ENCODE measurements around the gene TRIM15.
"Not testable (repeated sequence)": the region's sequence is repeated elsewhere in the genome, so short reads cannot be mapped to it uniquely, and the experiment has no call there.

The TRIM15 gene

DNA sequence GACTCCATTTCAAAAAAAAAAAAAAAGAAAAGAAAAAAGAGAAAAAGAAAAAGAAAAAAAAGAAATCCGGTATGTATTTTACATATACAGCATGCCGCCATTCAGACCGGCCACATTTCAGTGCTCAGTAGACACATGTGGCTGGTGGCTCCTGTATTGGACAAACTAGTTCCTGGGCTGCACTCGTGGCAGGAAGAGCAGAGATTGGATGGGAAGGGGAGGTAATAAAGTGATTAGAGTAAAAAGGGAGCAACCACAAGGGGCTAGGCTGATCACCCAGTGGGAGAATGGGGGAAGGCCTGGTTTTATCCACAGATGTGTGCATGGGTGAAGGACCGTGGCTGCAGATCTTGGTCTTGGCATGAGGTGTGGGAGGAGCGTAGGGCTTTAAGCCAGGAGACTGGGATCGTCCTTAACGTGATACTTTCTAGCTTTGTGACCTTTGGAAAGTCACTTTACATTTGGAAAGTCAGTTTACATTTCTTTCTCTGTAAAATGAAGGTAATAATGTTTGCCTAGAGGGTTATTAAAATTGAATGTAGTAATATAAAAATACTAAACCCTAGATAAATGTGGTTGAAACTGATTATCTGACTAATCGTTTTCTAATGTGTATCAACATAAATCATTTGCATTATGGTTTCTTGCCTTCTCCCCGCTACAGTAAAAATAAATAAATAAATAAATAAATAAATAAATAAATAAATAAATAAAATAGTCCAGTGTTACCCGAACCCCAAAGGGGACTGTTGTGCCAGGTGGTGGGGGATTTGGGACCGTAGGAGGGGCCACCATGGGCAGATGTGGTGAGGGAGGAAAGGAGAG lies 869 bp upstream of the TRIM15 start:
- DNase-seq (ENCODE audit: low read depth), result no peak

DNA sequence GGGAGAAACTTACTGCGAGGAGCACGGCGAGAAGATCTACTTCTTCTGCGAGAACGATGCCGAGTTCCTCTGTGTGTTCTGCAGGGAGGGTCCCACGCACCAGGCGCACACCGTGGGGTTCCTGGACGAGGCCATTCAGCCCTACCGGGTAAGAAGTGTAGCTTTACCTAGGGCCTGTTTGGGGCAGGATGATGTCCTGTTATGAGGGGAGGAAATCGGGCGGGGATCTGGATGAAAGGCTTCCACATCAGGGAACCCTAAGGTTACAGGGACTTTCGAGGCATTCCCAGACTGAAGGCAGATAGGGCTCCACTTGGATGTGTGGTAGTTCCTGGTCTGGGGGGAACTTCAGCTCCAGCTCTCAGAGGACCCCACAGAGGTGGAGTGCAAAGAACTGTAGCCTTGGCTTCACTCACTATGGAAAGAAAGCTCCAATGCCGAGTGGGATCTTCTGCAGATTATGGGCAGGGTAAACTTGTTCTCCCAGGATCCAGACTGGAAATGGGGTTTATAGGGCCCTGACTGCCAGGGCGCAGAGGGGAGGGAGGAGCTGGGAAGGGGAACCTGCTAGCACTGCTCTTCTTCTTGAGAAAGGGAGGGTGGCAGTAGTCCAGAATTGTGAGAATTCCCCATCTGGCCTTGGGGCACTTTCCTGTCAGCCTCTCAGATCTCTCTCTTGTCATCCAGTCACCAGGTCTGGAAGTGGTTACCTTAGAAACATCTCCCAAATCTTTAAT lies 740 bp downstream of the TRIM15 start:
- no peak for DNase-seq (ENCODE audit: low read depth)

DNA sequence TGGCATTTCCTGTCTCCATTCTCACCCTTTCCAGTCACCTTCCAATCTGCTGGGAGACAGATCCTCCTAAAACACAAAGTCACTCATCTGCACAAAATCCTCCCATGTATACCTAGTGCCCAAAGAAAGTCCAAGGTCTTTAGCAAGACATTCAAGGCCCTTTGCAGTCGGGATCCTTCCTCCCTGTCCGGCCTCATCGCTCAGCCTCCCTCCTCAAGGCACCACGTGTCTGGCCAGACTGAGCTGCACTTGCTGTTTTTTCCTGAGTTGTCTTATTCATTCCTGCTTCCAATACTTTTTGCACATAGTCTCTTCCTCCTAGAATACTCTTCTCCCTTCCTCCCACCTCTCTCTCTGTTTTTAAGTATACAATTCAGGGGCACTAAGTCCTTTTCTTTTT lies 1.4 kb downstream of the TRIM15 start:
- DNase-seq (ENCODE audit: low read depth), result no peak

DNA sequence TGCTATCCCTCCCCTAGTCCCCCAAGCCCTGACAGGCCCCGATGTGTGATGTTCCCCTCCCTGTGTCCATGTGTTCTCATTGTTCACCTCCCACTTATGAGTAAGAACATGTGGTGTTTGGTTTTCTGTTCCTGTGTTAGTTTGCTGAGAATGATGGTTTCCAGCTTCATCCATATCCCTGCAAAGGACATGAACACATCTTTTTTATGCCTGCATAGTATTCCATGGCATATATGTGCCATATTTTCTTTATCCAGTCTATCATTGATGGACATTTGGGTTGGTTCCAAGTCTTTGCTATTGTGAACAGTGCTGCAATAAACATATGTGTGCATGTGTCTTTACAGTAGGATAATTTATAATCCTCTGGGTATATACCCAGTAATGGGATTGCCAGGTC lies 1.9 kb downstream of the TRIM15 start:
- DNase-seq (ENCODE audit: low read depth), result not testable (repeated sequence)

DNA sequence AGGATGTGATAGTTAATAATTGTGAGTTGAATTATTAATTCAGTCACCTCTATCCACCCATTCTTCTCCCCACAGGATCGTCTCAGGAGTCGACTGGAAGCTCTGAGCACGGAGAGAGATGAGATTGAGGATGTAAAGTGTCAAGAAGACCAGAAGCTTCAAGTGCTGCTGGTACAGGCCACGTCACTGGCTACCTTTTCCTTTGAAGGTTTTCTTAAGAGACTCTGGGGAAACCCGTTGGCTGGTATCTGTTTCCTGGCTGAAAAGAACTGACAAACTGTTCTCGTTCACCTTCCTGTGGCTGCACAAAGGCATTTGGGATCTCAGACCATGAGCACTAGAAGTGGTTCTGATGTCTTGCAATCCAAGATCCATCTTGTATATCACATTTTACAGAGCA lies 3.8 kb downstream of the TRIM15 start:
- DNase-seq (ENCODE audit: low read depth), result no peak

DNA sequence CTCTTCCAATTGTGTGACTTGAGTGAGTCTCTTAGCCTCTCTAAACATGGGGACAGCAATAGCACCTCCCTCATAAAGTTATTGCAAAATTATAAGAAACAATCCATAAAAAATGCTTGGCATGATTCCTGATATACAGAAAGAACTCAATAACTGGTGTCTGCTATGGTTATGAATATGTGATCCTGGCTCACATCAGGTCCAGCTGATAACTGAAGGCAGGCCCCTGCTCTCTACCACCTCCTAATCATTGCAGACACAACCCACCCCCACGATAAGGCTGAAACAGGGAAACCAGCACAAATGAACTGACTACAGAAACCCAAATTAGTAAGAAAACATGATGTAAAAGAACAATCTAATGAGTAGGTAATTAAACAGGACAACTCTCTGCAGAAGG lies 5.4 kb downstream of the TRIM15 start:
- no peak for DNase-seq (ENCODE audit: low read depth)

DNA sequence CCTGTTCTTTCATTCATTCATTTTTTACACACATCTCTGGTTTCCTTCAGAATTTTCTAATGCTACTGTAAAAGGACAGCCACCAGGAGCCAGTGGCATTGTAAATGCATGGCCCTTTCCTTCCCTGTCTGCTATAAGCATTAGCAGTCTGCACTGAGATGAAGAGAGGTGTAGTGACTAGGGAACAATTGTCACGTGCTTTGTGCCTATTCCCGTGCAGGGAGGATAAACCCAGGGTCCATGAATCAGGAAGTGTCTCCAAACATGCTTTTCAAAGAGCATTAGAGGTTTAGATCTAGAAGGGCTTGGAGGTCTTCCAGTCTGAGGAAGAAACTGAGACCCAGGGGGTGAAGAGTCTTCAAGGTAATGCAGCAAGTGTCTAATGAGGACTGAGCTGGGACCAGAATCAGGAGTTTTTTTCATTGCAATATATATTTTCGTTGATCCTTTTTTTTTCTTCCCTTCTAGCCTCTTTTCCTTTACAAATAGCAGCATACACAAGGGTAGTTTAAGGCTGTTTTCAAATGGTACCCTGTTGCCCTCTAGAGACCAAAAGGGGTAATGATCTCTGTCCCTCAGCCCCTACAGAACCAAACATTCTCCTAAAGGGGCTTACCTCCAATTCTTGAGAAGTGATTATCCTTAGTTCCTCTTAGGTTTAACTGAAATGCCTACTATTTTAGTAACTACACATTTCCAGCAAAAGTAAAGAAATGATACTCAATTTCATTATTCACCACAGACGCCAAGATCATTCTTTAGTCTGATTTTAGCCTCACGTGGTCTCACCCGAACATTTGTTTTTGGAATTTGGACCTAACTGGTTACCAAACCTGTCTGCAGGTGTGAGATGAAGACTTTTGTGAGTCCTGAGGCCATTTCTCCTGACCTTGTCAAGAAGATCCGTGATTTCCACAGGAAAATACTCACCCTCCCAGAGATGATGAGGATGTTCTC lies 6.6 kb downstream of the TRIM15 start:
- DNase-seq (ENCODE audit: low read depth), result no peak

DNA sequence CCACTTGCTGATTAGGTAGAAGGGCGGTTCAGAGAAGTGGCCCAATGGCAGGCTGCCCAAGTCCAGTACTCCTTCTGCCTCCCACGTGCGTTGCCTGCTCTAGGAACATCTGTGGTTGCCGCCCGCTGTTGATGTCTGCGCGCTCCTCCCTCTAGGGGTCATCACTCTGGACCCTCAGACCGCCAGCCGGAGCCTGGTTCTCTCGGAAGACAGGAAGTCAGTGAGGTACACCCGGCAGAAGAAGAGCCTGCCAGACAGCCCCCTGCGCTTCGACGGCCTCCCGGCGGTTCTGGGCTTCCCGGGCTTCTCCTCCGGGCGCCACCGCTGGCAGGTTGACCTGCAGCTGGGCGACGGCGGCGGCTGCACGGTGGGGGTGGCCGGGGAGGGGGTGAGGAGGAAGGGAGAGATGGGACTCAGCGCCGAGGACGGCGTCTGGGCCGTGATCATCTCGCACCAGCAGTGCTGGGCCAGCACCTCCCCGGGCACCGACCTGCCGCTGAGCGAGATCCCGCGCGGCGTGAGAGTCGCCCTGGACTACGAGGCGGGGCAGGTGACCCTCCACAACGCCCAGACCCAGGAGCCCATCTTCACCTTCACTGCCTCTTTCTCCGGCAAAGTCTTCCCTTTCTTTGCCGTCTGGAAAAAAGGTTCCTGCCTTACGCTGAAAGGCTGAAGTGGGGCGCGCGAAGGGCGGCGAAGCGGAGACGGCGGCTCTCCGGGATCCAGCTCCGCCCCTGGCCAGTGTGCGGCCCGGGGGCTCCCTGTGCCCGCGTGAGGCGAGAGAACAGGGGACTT lies 8.5 kb downstream of the TRIM15 start:
- no peak for DNase-seq (ENCODE audit: low read depth)

DNA sequence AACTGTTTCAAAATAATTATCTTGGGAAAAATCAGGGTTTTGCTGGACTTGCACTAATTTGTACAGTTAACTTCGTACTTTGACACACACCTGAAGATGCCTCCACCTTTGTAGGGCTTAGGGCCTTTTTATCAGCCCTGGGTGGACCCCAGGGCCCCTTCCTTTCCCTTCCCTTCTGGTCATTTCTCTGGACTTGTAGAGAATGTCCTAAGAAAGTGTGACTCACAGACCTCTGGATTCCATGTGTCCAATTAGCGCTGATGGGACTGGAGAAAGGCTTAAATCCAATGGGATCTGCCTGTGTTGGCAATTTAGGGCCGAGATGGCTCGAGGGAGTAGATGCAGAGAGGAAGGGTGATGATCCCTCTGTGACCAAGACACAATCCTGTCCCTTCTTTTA lies 9.3 kb downstream of the TRIM15 start:
- no peak for DNase-seq (ENCODE audit: low read depth)

DNA sequence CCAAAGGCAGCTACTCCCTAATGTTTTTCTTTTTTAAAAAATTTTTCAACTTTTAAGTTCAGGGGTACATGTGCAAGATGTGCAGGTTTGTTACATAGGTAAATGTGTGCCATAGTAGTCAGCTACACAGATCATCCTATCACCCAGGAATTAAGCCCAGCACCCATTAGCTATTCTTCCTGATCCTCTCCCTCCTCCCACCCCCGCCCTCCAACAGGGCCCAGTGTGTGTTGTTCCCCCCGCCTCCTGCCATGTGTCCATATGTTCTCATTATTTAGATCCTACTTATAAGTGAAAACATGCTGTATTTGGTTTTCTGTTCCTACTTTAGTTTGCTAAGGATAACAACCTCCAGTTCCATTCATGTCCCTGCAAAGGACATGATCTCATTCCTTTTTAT lies 12.4 kb downstream of the TRIM15 start:
- no peak for DNase-seq (ENCODE audit: low read depth)

DNA sequence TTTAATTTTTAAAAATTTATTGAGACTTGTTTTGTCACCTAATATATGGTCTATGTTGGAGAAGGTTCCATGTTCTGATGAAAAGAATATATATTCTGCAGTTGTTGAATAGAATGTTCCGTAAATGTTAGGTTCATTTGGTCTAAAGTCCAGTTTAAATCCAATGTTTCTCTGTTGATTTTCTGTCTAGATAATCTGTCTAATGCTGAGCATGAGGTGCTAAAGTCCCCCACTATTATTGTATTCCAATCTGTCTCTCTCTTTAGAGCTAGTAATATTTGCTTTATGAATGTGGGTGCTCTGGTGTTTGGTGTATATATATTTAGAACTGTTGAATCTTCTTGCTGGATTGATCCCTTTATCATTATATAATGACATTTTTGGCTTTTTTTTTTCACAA lies 15.5 kb downstream of the TRIM15 start:
- DNase-seq (ENCODE audit: low read depth), result no peak

DNA sequence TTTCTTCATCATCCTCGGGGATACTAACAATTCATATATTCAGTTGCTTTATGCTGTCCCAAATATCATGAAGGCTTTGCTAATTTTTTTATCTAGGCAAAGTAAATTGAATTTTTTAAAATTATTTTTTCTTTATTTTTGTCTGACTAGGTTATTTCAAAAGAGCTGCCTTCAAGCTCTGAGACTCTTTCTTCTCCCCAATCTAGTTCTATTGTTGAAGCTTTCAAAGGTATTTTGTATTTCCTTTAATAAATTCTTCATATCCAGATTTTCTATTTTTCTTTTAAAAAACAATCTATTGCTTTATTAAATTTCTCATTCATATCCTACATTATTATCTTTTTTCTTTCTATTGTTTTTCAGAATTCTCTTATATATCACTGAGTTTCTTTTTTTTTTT lies 16.8 kb downstream of the TRIM15 start:
- no peak for DNase-seq (ENCODE audit: low read depth)

DNA sequence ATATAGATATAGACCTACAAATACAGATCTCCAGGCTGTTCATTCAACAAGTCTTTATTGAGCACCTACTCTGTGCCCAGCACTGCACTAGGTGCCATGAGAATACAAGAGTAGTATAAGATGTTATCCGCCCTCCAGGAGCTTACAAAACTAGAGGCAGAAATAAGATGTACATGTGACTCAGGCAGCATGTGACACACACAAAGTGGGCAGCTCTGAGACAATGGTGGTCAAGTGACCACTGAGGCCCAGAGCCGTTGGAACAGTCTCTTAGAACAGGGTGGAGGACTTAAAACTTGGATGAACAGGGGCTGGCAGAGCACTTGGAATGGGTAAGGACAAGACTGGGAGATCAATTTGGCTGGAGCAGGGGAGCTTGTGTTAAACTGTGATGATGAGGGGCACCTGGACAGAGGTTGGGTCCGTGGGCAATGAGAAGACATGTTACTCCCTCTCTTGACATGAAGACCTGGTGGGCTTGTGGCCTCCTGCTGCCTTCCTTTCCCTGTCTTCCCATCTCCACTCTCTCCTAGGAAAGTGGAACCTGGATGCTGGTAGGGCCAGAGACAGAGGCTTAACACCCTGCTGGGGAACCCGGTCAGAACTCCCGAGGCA lies 21.2 kb downstream of the TRIM15 start:
- DNase-seq (ENCODE audit: low read depth), result no peak

DNA sequence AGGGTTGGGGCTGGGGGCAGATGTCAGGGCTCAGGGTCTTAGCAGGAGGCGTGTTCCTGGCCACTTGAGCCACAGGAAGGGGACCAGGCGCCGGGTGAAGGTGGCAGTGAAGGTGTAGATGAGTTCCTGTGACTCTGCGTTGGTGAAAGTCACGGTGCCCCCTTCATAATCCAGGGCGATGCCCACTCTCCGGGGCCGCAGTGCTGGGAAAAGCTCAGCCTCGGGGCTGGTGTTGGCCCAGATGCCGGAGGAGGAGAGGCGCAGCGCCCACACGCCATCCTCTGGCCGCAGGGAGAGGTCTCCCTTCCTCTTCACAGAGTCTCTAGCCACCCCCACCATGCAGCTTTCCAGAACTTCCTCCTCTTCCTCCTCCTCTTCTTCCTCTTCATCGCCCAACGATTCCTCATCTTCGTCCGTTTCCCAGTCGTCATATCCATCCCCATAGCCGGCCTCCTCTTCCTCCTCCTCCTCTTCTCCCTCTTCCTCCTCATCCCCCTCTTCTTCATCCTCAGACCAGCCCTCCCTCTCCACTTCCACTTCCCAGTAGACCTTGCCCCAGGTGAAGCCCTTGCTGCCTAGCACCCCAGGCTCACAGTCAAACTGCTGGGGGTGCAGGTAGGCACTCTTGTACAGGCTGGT lies 22.6 kb downstream of the TRIM15 start:
- DNase-seq (ENCODE audit: low read depth), result no peak

DNA sequence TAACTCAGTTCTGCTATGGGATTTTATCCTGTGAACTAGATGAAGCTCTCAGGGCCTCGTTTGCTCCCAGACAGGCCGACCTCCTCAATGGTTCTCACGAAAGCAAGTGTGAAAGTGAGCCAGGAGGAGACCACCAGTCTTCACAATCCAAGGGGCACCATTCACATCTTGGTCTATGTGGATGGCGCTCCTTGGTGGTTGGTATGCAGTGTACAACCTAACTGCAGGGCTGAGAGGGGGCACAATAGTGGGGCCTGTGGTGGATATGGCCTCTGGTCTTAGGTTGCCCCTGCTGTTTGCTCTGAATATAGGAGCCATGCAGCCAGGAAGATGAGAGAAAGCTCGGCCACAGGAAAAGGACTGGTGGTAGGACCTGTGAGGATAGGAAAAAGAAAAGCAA lies 25.2 kb downstream of the TRIM15 start:
- DNase-seq (ENCODE audit: low read depth), result no peak

DNA sequence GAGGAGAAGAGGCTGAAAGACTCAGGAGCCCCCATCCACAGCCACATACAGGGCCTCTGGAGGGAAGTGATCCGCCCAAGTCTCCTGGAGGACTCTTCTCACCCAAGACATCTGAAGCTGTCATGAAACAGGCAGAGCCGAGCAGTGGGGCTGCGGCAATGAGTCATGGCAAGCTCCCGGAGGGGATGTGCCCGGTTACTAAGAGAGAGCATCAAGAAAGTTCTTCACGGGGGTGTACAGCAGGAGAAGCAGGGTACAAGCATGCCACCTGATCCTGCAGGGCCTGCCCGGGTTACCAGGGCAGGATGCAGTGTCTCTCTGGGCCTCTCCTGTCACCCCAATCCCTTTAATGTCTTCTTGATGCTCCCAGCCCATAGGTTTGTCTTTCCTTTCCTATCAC lies 28.7 kb downstream of the TRIM15 start:
- DNase-seq (ENCODE audit: low read depth), result no peak

DNA sequence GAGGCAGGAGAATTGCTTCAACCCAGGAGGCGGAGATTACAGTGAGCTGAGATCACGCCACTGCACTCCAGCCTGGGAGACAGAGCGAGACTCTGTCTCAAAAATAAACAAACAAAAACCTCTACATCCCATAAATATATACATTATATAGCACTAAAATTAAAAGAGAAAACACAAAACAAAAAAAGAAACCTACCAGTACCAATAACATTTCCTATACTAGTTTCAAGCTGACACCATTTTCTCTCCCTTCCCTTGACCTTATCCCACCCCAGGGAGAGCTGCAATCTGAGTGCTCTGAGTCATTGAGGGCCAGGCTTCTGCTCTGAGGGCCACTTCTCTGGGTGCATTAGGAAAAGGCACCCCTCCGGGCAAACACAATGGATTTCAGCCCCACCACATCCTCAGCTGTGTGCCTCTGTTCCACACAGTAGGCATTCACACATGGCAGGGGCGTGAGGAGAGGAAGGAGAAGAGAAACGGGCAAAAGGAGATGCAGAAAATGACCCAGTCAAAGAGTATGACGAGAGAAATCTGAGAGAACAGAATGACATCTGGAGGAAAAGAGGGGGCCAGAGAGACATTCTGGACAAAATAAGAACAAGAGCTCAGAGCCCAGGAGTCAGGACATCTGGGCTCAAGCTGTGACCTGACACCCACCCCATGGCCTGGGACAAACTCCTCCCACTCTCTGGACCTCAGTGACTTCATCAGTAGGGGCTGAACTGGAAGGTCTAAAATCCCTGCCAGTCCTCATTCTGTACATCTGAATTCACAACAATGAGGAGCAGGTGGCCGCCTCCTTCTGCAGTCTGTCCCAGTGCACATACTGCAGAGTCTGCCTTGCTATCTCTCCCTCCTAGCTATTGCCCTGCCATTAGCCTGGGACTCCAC lies 31.7 kb downstream of the TRIM15 start:
- DNase-seq (ENCODE audit: low read depth), result no peak

DNA sequence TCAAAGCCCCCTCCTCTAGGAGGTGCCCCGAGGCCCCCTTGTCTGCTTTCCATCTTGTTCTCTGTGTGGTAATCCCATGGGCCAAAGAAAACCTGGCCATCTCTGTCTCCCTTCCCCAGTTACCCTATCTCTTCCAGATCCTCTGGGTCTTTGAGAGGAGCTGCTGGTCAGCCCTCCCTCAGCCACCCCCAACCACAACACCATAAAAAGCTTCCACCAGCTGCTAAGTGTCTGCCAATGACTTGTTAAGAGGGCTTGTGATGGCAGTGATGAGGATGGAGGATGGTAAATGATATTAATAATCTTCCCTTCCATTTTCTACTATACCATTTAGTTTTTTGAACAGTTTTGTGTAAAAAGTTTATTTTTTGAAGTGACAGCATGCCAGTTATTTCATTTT lies 32.6 kb downstream of the TRIM15 start:
- DNase-seq (ENCODE audit: low read depth), result no peak

DNA sequence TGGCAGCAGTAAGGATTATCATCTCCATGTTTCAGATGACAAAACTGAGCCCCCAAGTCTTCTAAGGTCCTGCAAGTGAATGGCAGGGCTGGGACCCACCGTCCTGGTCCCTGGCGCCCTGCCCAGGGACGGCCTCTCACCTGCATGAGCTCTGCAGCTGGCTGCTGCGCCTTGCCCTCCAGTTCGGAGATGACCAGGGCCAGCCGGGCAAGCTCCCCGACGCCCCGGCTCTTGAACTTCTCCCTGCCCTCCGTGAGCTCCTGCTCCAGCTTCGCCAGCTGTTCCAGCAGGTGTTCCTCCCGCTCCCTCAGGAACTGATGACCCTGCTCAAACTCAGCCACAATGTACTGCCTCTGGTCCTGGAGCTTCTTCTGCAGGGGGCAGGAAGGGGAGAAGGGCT lies 33.0 kb downstream of the TRIM15 start:
- DNase-seq (ENCODE audit: low read depth), result no peak

Measured in GM04504 (cell line).